Measurements from ENCODE around the gene ACVR2A. TPM values are rescaled to one million over a fixed set of nuclear protein-coding genes. Genes with fewer than 3 reads are reported as not detected.

ACVR2A gene
- total RNA-seq, 1 donor from 2014 or later: 3.9 TPM

GRCh38 chr2:147818741-147819140 lies 26.1 kb upstream of the ACVR2A start:
- no peak overlapping the region for H3K4me3 ChIP-seq
- intact Hi-C loops (cut with DNase I): no loop called here
- no peaks in the 10 kb centered on the region for H3K4me1 ChIP-seq
- no peak for DNase-seq (ENCODE audit: low spot score in 2 of 2)
- H3K36me3 ChIP-seq: no peaks in the 10 kb centered on the region
- H3K27me3 ChIP-seq: no peaks in the 10 kb centered on the region
- no peak overlapping the region for H3K27ac ChIP-seq
- H3K9me3 ChIP-seq: no peaks in the 10 kb centered on the region
- TF ChIP-seq, protein P1, sequence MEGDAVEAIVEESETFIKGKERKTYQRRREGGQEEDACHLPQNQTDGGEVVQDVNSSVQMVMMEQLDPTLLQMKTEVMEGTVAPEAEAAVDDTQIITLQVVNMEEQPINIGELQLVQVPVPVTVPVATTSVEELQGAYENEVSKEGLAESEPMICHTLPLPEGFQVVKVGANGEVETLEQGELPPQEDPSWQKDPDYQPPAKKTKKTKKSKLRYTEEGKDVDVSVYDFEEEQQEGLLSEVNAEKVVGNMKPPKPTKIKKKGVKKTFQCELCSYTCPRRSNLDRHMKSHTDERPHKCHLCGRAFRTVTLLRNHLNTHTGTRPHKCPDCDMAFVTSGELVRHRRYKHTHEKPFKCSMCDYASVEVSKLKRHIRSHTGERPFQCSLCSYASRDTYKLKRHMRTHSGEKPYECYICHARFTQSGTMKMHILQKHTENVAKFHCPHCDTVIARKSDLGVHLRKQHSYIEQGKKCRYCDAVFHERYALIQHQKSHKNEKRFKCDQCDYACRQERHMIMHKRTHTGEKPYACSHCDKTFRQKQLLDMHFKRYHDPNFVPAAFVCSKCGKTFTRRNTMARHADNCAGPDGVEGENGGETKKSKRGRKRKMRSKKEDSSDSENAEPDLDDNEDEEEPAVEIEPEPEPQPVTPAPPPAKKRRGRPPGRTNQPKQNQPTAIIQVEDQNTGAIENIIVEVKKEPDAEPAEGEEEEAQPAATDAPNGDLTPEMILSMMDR (IDR thresholded peaks at IDR 0.05): no peak

- intact Hi-C loops (cut with DNase I): no loop called here
- no peaks in the 10 kb centered on the region for H3K27me3 ChIP-seq
- TF ChIP-seq, protein P1 (IDR thresholded peaks at IDR 0.05): no peak
Observed at GRCh38 chr2:147824620-147825019, 20.2 kb upstream of the ACVR2A start.

DNA sequence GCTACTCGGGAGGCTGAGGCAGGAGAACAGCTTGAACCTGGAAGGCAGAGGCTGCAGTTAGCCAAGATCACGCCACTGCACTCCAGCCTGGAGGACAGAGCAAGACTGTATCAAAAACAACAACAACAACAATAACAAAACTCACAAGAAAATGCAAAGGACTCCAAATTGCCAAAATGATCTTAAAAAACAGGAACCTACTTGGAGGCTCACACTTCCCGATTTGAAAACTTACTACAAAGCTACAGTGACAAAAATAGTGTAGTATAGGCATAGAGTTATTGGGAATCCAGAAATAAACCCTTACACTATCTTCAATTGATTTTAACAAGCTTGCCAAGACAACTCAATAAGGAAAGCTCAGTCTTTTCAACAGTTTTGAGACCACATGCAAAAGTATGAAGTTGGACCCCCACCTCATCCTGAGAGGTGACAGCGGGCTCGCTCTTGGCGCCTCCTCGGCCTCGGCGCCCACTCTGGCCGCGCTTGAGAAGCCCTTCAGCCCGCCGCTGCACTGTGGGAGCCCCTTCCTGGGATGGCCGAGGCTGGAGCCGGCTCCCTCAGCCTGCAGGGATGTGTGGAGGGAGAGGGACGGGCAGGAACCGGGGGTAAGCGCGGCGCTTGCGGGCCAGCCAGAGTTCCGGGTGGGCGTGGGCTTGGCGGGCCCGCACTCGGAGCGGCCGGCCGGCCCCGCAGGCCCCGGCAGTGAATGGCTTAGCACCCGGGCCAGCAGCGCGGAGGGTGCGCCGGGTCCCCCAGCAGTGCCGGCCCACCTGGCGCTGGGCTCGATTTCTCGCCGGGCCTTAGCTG lies 18.3 kb upstream of the ACVR2A start:
- H3K9me3 ChIP-seq: peaks cover 0 to 7% of the 10 kb centered on the region in 2 donors
- no peak overlapping the region for H3K4me3 ChIP-seq
- no peaks in the 10 kb centered on the region for H3K27me3 ChIP-seq
- no peaks in the 10 kb centered on the region for H3K4me1 ChIP-seq
- TF ChIP-seq, protein P1 (IDR thresholded peaks at IDR 0.05): no peak
- DNase-seq (ENCODE audit: low spot score in 2 of 2): no peak
- intact Hi-C loops (cut with DNase I): no loop called here
- H3K36me3 ChIP-seq: no peaks in the 10 kb centered on the region
- no peak overlapping the region for H3K27ac ChIP-seq

More at GRCh38 chr2:147824620-147825019, 20.2 kb upstream of the ACVR2A start:
- no peak for DNase-seq (ENCODE audit: low spot score in 2 of 2)
- H3K4me1 ChIP-seq: no peaks in the 10 kb centered on the region
- H3K36me3 ChIP-seq: no peaks in the 10 kb centered on the region
- H3K4me3 ChIP-seq: no peak overlapping the region
- H3K9me3 ChIP-seq: no peaks in the 10 kb centered on the region
- no peak overlapping the region for H3K27ac ChIP-seq

GRCh38 chr2:147827088-147827375 lies 17.8 kb upstream of the ACVR2A start:
- no peak for DNase-seq (ENCODE audit: low spot score in 2 of 2)
- no peaks in the 10 kb centered on the region for H3K36me3 ChIP-seq
- no peaks in the 10 kb centered on the region for H3K27me3 ChIP-seq
- intact Hi-C loops (cut with DNase I): no loop called here
- H3K4me1 ChIP-seq: no peaks in the 10 kb centered on the region
- no peak overlapping the region for H3K4me3 ChIP-seq
- TF ChIP-seq, protein P1 (IDR thresholded peaks at IDR 0.05): no peak
- no peak overlapping the region for H3K27ac ChIP-seq
- H3K9me3 ChIP-seq: peaks cover 0 to 7% of the 10 kb centered on the region in 2 donors

DNA sequence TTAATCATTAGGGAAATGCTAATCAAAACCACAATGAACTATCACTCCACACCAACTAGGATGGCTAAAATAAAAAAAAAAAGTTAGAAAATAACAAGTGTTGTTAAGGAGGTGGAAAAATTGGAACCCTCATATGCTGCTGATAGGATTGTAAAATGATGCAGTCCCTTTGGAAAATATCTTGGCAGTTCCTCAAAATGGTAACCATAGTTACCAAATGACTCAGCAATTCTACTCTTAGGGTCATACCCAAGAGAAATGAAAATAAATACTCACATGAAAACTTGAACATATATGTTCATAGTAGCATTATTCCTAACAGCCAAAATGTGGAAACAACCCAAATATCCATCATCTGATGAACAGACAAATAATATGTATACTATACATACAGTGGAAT lies 15.7 kb upstream of the ACVR2A start:
- Histone ChIP-seq H3K27ac (no peak overlapping the region), H3K4me3 (no peak overlapping the region), H3K27me3 (no peaks in the 10 kb centered on the region), H3K9me3 (peaks cover 0 to 7% of the 10 kb centered on the region in 2 donors), H3K36me3 (no peaks in the 10 kb centered on the region), H3K4me1 (no peaks in the 10 kb centered on the region)
- intact Hi-C loops (cut with DNase I): no loop called here
- DNase-seq (ENCODE audit: low spot score in 2 of 2): no peak
- TF ChIP-seq, protein P1 (IDR thresholded peaks at IDR 0.05): no peak

Data from ascending aorta (tissue), 2 donors.